Mucosa of descending colon (tissue), 3 donors: ENCODE data around the gene ITSN1. TPM values are rescaled to one million over a fixed set of nuclear protein-coding genes. Genes with fewer than 3 reads are reported as not detected.

Source experiments
- ATAC-seq: fragments of 200-7000 bp; cut with Tn5 transposase; one replicate; pipeline ENCODE4 v1.9.1; 2020; ENCODE audit warnings: mild to moderate bottlenecking, moderate library complexity
- DNase-seq, 3 donors: peaks; one replicate each; pipeline ENCODE4 v3.0.0-alpha.2; 2020
- H3K36me3 ChIP-seq: fragments of 200-600 bp; one replicate; pipeline ENCODE4 v1.8.0; 2021; ENCODE audit warnings: low read depth, mild to moderate bottlenecking
- H3K4me1 ChIP-seq: fragments of 200-600 bp; one replicate; pipeline ENCODE4 v1.8.0; 2021; ENCODE audit warnings: low read depth, mild to moderate bottlenecking
- H3K4me3 ChIP-seq: fragments of 200-600 bp; one replicate; pipeline ENCODE4 v1.8.0; 2021; ENCODE audit warnings: mild to moderate bottlenecking
- H3K9me3 ChIP-seq: fragments of 200-600 bp; one replicate; pipeline ENCODE4 v1.8.0; 2021; ENCODE audit warnings: mild to moderate bottlenecking
- CTCF ChIP-seq: fragments of 200-600 bp; IDR thresholded peaks from one replicate; pipeline ENCODE4 v1.8.0; 2022; ENCODE audit warnings: antibody characterized with exemption, mild to moderate bottlenecking
- intact Hi-C, 2 donors: fragments of 100-400 bp; cut with DNase I in 1 of 2; cut with micrococcal nuclease in 1 of 2; formaldehyde crosslinking; loops; one replicate each; pipeline versions ENCODE4 v1.11.0 to v1.11.1; 2022; cut with DNase I, micrococcal nuclease
- total RNA-seq, 3 donors: library from RNA; stranded (reverse); fragmentation: NEBNext Ultra II Directional in 2 of 3; extraction: Animal tissue kit (Norgen Biotek cat#: 25700) in 2 of 3; gene quantifications; one replicate each; pipeline versions ENCODE4 v1.2.1 to v1.2.4, GENCODE V29; 2021 to 2023
- donor health status: DM: no; HTN: no; CAD: no; lungs with moderate emphysema.
- donor health status: DM: no; HTN: no; CAD: no.
- donor health status: DM: no; HTN: yes; CAD: no.

ITSN1 gene
- total RNA-seq, 3 donors from 2014 or later = 35.6 to 54.8 (median 45.3) TPM

- no peak for TF ChIP-seq CTCF
- intact Hi-C loops = no loop called here
- DNase-seq (no peak), ATAC-seq (no peak)
- Histone ChIP-seq H3K4me3 (no peak overlapping the region), H3K36me3 (peaks cover 3% of the 10 kb centered on the region), H3K9me3 (no peaks in the 10 kb centered on the region), H3K4me1 (no peaks in the 10 kb centered on the region)
Observed at GRCh38 chr21:33817138-33817537, 174.8 kb downstream of the ITSN1 start.

- Histone ChIP-seq H3K36me3 (no peaks in the 10 kb centered on the region), H3K9me3 (no peaks in the 10 kb centered on the region), H3K4me1 (no peaks in the 10 kb centered on the region), H3K4me3 (no peak overlapping the region)
- no peak for TF ChIP-seq CTCF
- DNase-seq (no peak), ATAC-seq (no peak)
- intact Hi-C loops = no loop called here
Observed at GRCh38 chr21:33817663-33818451, 175.6 kb downstream of the ITSN1 start.

- no peak for ATAC-seq
- intact Hi-C loops = no loop called here
- no peak for TF ChIP-seq CTCF
Observed at GRCh38 chr21:33820230-33820770, 178.0 kb downstream of the ITSN1 start.

GRCh38 chr21:33820798-33821197 lies 178.5 kb downstream of the ITSN1 start:
- DNase-seq = no peak
- intact Hi-C loops = no loop called here
- Histone ChIP-seq H3K9me3 (no peaks in the 10 kb centered on the region), H3K4me1 (no peaks in the 10 kb centered on the region), H3K36me3 (no peaks in the 10 kb centered on the region), H3K4me3 (no peak overlapping the region)
- ATAC-seq = no peak
- TF ChIP-seq CTCF = no peak

More at GRCh38 chr21:33820230-33820770, 178.0 kb downstream of the ITSN1 start:
- DNase-seq = no peak
- Histone ChIP-seq H3K4me1 (no peaks in the 10 kb centered on the region), H3K4me3 (no peak overlapping the region), H3K36me3 (no peaks in the 10 kb centered on the region), H3K9me3 (no peaks in the 10 kb centered on the region)

- Histone ChIP-seq H3K36me3 (no peaks in the 10 kb centered on the region), H3K9me3 (no peaks in the 10 kb centered on the region), H3K4me3 (no peak overlapping the region), H3K4me1 (no peaks in the 10 kb centered on the region)
- DNase-seq (no peak), ATAC-seq (no peak)
- intact Hi-C loops = no loop called here
- no peak for TF ChIP-seq CTCF
Observed at GRCh38 chr21:33821503-33822322, 179.4 kb downstream of the ITSN1 start.
